Cardiac fibroblast (primary cell): ENCODE data around the gene PARP8.

ENCODE experiments used
- DNase-seq, 2 donors: peaks; one replicate each; pipeline versions ENCODE4 v3.0.0 to v3.0.0-alpha.2; 2010; ENCODE audit warnings: low read depth in 2 of 2
- H3K4me3 ChIP-seq, 2 donors: replicated peaks in 1 of 2; 1 replicate in 1 of 2; 2 replicates in 1 of 2; pipeline ENCODE4 v1.5.1; 2011; ENCODE audit warnings: low read depth in 2 of 2, low read length in 2 of 2, mild to moderate bottlenecking in 2 of 2, moderate library complexity in 1 of 2
- CTCF ChIP-seq: IDR thresholded peaks from one replicate; pipeline ENCODE4 v1.5.1; 2011; ENCODE audit warnings: low read depth, mild to moderate bottlenecking, low read length, inconsistent platforms

The PARP8 gene

GRCh38 chr5:50725800-50726474 is 59.5 kb downstream of the PARP8 start:
- no peak for DNase-seq
- no peak overlapping the region for H3K4me3 ChIP-seq
- TF ChIP-seq CTCF: no peak

GRCh38 chr5:50726475-50727148 is 60.2 kb downstream of the PARP8 start:
- no peak for TF ChIP-seq CTCF
- DNase-seq: no peak
- H3K4me3 ChIP-seq: no peak overlapping the region

- peak; percentile 13 to 58 for DNase-seq
- TF ChIP-seq CTCF: no peak
- H3K4me3 ChIP-seq: no peak overlapping the region
These were observed 60.7 kb downstream of the PARP8 start for GRCh38 chr5:50727149-50727496.

GRCh38 chr5:50727845-50728244 is 61.4 kb downstream of the PARP8 start:
- no peak for TF ChIP-seq CTCF
- H3K4me3 ChIP-seq: no peak overlapping the region
- no peak for DNase-seq

GRCh38 chr5:50730336-50730735 is 63.9 kb downstream of the PARP8 start:
- TF ChIP-seq CTCF: no peak
- DNase-seq: no peak
- no peak overlapping the region for H3K4me3 ChIP-seq

- no peak overlapping the region for H3K4me3 ChIP-seq
- no peak for DNase-seq
- TF ChIP-seq CTCF: no peak
These were observed 64.4 kb downstream of the PARP8 start for GRCh38 chr5:50730841-50731240.
